ENCODE results near the gene TDG. TPM values are rescaled to one million over a fixed set of nuclear protein-coding genes. Genes with fewer than 3 reads are reported as not detected.
"Not testable (repeated sequence)": the region's sequence is repeated elsewhere in the genome, so short reads cannot be mapped to it uniquely, and the experiment has no call there.

TDG gene
- total RNA-seq, 1 donor = 45.8 TPM

- no peak for TF ChIP-seq CTCF (IDR thresholded peaks at IDR 0.05; ENCODE audit: insufficient read depth, low read depth, low read length)
- DNase-seq (ENCODE audit: low read depth) = no peak
Observed at GRCh38 chr12:104012331-104012730, 46.7 kb downstream of the TDG start.

DNA sequence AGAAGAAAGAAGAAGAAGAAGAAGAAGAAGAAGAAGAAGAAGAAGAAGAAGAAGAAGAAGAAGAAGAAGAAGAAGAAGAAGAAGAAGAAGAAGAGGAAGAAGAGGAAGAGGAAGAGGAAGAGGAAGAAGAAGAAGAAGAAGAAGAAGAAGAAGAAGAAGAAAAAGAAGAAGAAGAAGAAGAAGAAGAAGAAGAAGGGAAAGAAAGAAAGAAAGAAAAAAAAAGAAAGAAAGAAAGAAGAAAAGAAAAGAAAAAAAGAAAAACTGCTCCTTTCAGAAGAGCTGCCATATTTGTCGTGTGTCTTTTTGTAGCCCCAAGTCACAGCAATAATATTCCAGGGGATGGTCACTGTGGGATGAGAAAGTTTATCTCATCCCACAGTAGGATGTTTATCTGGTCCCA is 56.2 kb downstream of the TDG start:
- not testable (repeated sequence) for H3K4me3 ChIP-seq (ENCODE audit: low read depth, low read length); DNase-seq (ENCODE audit: low read depth)

More at GRCh38 chr12:104012331-104012730, 46.7 kb downstream of the TDG start:
- H3K4me3 ChIP-seq (ENCODE audit: low read depth, low read length) = no peak overlapping the region

- TF ChIP-seq CTCF (IDR thresholded peaks at IDR 0.05; ENCODE audit: insufficient read depth, low read depth, low read length) = no peak
- DNase-seq (ENCODE audit: low read depth) = no peak
- no peak overlapping the region for H3K4me3 ChIP-seq (ENCODE audit: low read depth, low read length)
Observed at GRCh38 chr12:104022786-104023185, 57.1 kb downstream of the TDG start.

DNA sequence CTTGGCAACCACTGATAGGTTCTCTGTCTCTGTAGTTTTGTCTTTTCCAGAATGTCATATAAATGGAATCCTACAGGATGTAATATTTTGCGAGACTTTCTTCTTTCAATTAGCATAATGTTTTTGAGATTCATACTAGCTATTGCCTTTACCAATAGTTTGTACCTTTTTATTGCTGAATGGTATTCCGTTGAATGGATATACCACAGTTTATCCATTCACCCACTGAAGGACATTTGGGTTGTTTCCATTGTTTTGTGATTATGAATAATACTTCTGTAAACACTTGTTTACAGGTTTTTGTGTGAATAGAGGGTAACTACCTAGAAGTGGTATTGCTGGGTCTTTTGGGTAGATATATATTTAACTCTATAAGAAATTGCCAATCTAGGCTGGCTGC is 58.0 kb downstream of the TDG start:
- H3K4me3 ChIP-seq (ENCODE audit: low read depth, low read length) = no peak overlapping the region
- TF ChIP-seq CTCF (IDR thresholded peaks at IDR 0.05; ENCODE audit: insufficient read depth, low read depth, low read length) = no peak
- DNase-seq (ENCODE audit: low read depth) = no peak

DNA sequence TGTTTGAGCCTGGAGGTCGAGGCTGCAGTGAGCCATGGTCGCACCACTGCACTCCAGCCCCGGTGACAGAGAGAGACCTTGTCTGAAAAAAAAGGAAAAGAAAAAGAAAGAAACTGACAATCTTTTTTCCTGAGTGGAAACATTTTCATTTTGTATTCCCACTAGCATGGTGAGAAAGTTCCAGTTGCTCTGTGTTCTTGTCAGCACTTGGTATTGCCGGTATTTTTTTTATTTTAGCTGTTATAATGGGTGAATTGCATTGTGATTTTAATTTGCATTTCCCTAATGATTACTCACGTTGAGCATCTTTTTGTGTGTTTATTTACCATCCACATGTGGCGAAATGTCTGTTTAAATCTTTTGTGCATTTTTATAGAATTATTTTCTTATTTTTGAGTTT is 58.7 kb downstream of the TDG start:
- DNase-seq (ENCODE audit: low read depth) = no peak
- no peak for TF ChIP-seq CTCF (IDR thresholded peaks at IDR 0.05; ENCODE audit: insufficient read depth, low read depth, low read length)

GRCh38 chr12:104025771-104026170 is 60.1 kb downstream of the TDG start:
- DNase-seq (ENCODE audit: low read depth) = no peak
- H3K4me3 ChIP-seq (ENCODE audit: low read depth, low read length) = no peak overlapping the region
- TF ChIP-seq CTCF (IDR thresholded peaks at IDR 0.05; ENCODE audit: insufficient read depth, low read depth, low read length) = no peak

More for the DNA sequence above, 58.7 kb downstream of the TDG start:
- no peak overlapping the region for H3K4me3 ChIP-seq (ENCODE audit: low read depth, low read length)

GRCh38 chr12:104026841-104027599 is 61.3 kb downstream of the TDG start:
- TF ChIP-seq CTCF (IDR thresholded peaks at IDR 0.05; ENCODE audit: insufficient read depth, low read depth, low read length) = no peak
- H3K4me3 ChIP-seq (ENCODE audit: low read depth, low read length) = no peak overlapping the region
- no peak for DNase-seq (ENCODE audit: low read depth)

DNA sequence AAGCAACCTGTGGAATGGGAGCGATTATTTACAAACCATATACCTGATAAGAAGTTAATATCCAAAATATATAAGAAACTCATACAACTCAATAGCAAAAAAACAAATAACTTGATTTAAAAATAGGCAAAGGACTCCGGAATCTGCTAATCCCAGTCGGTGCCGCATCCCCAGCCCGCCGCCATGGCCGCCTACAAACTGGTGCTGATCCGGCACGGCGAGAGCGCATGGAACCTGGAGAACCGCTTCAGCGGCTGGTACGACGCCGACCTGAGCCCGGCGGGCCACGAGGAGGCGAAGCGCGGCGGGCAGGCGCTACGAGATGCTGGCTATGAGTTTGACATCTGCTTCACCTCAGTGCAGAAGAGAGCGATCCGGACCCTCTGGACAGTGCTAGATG is 64.9 kb downstream of the TDG start:
- not testable (repeated sequence) for H3K4me3 ChIP-seq (ENCODE audit: low read depth, low read length); DNase-seq (ENCODE audit: low read depth)

DNA sequence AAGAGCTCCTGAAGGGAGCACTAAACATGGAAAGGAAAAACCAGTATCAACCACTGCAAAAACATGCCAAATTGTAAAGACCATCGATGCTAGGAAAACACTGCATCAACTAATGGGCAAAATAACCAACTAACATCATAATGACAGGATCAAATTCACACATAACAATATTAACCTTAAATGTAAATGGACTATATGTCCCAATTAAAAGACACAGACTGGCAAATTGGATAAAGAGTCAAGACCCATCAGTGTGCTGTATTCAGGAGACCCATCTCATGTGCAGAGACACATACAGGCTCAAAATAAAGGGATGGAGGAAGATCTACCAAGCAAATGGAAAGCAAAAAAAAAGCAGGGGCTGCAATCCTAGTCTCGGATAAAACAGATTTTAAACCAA is 70.5 kb downstream of the TDG start:
- H3K4me3 ChIP-seq (ENCODE audit: low read depth, low read length); DNase-seq (ENCODE audit: low read depth): not testable (repeated sequence)

All from fibroblast of villous mesenchyme (primary cell).